SW 1271 (cell line): ENCODE data around the gene TSPAN14.
"Not testable (repeated sequence)": the region's sequence is repeated elsewhere in the genome, so short reads cannot be mapped to it uniquely, and the experiment has no call there.

Source experiments
- DNase-seq, 2 experiments: peaks; one replicate each; lab custom pipeline; 2025; lab: John Stamatoyannopoulos, UW

TSPAN14 gene

GRCh38 chr10:80453842-80454512 is at the start of gene TSPAN14:
TSPAN14 (plus strand) TSS chr10:80454310; CDS start chr10:80489234, 34,924 bp downstream.
- peak; percentile 9 to 61 for DNase-seq

GRCh38 chr10:80405035-80405434 is 49.1 kb upstream of the TSPAN14 start:
- DNase-seq = no peak

- DNase-seq = no peak
Observed at GRCh38 chr10:80405626-80406025, 48.5 kb upstream of the TSPAN14 start.

- no peak for DNase-seq
Observed at GRCh38 chr10:80406204-80406603, 47.9 kb upstream of the TSPAN14 start.

- DNase-seq = peak in 1 of 2 experiments; percentile 38
Observed at GRCh38 chr10:80407812-80408241, 46.3 kb upstream of the TSPAN14 start.

- DNase-seq = peak; percentile 17 to 38
Observed at GRCh38 chr10:80408242-80409101, 45.6 kb upstream of the TSPAN14 start, which contains the start of gene PRXL2A. PRXL2A (plus strand) TSS chr10:80408551; CDS start chr10:80420468, 11,917 bp downstream.

- DNase-seq = no peak
Observed at GRCh38 chr10:80409121-80409520, 45.0 kb upstream of the TSPAN14 start.

GRCh38 chr10:80410122-80410521 is 44.0 kb upstream of the TSPAN14 start:
- DNase-seq = no peak

GRCh38 chr10:80410578-80411145 is 43.4 kb upstream of the TSPAN14 start:
- DNase-seq = no peak

GRCh38 chr10:80411267-80411668 is 42.8 kb upstream of the TSPAN14 start:
- DNase-seq = no peak

GRCh38 chr10:80411681-80412220 is 42.4 kb upstream of the TSPAN14 start:
- no peak for DNase-seq

- no peak for DNase-seq
Observed at GRCh38 chr10:80412486-80412885, 41.6 kb upstream of the TSPAN14 start.

GRCh38 chr10:80413271-80413996 is 40.7 kb upstream of the TSPAN14 start:
- no peak for DNase-seq

- no peak for DNase-seq
Observed at GRCh38 chr10:80414142-80414895, 39.8 kb upstream of the TSPAN14 start.

- DNase-seq = no peak
Observed at GRCh38 chr10:80415734-80416478, 38.2 kb upstream of the TSPAN14 start.

GRCh38 chr10:80416479-80417098 is 37.5 kb upstream of the TSPAN14 start:
- no peak for DNase-seq

- not testable (repeated sequence) for DNase-seq
Observed at GRCh38 chr10:80417256-80417655, 36.9 kb upstream of the TSPAN14 start.

GRCh38 chr10:80421050-80421706 is 32.9 kb upstream of the TSPAN14 start:
- DNase-seq = no peak
